GM12874 (cell line): Measurements from ENCODE around the gene TAS2R50.
A peak's percentile ranks its signal among the peaks of the same experiment; 100 is the strongest.

ENCODE experiments used
- CTCF ChIP-seq: IDR thresholded peaks from 2 replicates; pipeline ENCODE4 v1.5.1; 2011; ENCODE audit warnings: low read depth, mild to moderate bottlenecking, control low read depth, low read length, moderate library complexity; ENCODE audit not compliant: insufficient read depth

The TAS2R50 gene

DNA sequence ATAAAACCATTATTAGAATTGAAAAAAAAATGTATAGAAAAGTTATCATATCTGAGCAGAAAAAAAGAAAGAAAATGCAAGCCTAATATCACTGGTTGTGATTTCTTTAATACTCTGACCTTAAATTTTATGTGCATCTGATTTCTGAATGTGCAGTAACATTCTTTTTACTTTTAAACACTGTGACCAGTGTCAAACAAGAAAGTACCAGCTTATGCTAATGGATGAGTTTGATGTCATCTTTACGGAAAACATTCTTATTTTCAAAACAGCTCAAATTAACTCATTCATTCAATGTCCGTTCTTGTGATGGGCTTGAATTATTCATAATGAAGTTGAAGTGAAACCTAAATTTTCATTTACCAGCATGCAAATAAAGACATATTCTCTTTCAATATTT lies at the start of gene TAS2R50:
TAS2R50 (minus strand) TSS at position 101 of the 400 bp plus-strand sequence; CDS start at position 49, 52 bp downstream.
- TF ChIP-seq CTCF: no peak

GRCh38 chr12:11031307-11031706 lies 44.6 kb upstream of the TAS2R50 start, which contains the start of gene TAS2R31:
Gene TAS2R31, minus strand, starts transcription at chr12:11031407. Its CDS starts 72 bp downstream, at chr12:11031335.
- TF ChIP-seq CTCF: no peak

GRCh38 chr12:11026118-11026517 lies 39.4 kb upstream of the TAS2R50 start:
- TF ChIP-seq CTCF: 0 out of 2 replicates have a peak, but pooled peaks have one; percentile 4

DNA sequence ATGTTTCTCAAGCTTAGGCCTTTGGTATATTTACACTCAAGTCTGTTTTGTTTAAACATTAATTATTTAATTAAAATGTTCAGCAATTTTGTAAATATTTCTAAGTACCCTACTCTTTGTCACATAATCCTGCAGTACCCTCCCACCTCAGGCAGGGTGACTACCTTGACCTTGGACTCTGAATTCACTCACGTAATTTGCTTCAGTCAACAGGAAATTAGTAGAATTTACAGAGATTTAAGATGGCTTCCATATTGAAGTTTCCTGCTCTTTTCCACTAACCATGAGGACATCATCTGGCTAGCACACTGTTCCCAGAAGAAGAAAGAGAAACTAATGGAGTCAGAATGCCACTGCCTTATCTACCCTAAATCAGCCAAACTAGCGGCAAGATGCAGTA lies 36.7 kb upstream of the TAS2R50 start:
- TF ChIP-seq CTCF: no peak

DNA sequence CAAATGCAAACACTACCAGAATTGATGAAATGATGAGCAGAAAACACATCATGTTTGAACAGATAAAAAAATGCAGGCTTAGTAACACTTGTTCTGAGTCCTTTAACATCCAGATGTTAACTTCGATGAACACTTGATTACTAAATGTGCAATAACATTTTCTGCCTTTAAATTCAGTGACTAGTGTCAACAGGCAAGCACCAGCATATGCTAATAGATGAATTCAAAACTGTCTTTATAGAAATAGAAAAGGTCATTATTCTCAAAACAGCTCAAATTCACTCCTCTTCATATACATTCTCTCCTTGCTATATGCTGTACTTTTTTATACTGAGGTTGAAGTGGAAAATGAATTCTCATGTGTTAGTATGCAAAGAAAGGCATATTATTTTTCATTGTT lies 35.8 kb upstream of the TAS2R50 start, which contains the start of gene TAS2R19:
TAS2R19 (minus strand) TSS at position 101 of the 400 bp plus-strand sequence; CDS start at position 52, 49 bp downstream.
- no peak for TF ChIP-seq CTCF

GRCh38 chr12:11016937-11017336 lies 30.2 kb upstream of the TAS2R50 start:
- no peak for TF ChIP-seq CTCF

- TF ChIP-seq CTCF: no peak
Observed at GRCh38 chr12:11015775-11016430, 29.2 kb upstream of the TAS2R50 start.
